ENCODE measurements around the gene FZD8.

- TF ChIP-seq CTCF (conservative IDR thresholded peaks at IDR 0.05; ENCODE audit: low read depth in 2 of 2): no peak
- no peak for TF ChIP-seq POLR2AphosphoS5 (IDR thresholded peaks at IDR 0.05; ENCODE audit: low read depth)
- TF ChIP-seq EZH2 (IDR thresholded peaks at IDR 0.05; ENCODE audit: low read depth, unreplicated experiment): no peak
- no peak for TF ChIP-seq EZH2phosphoT487 (IDR thresholded peaks at IDR 0.05; ENCODE audit: unreplicated experiment)
- TF ChIP-seq REST (IDR thresholded peaks at IDR 0.05; ENCODE audit: unreplicated experiment): no peak
- no peak for TF ChIP-seq ETS1 (IDR thresholded peaks at IDR 0.05)
- TF ChIP-seq ZNF114 (CRISPR knock-in tag; IDR thresholded peaks at IDR 0.05): no peak
- TF ChIP-seq JUNB (IDR thresholded peaks at IDR 0.05; ENCODE audit: unreplicated experiment): no peak
Measured at GRCh38 chr10:35667270-35667889, 25.3 kb upstream of the FZD8 start.

Measured in GM23338 (cell line).